Pulmonary artery endothelial cell (primary cell): ENCODE results near the gene TNK2. TPM values are rescaled to one million over a fixed set of nuclear protein-coding genes. Genes with fewer than 3 reads are reported as not detected.
"Not testable (repeated sequence)": the region's sequence is repeated elsewhere in the genome, so short reads cannot be mapped to it uniquely, and the experiment has no call there.

ENCODE experiments used
- DNase-seq: peaks from one replicate; pipeline ENCODE4 v3.0.0-alpha.2; 2011; ENCODE audit warnings: low read depth, low spot score
- total RNA-seq: library from RNA; depleted of rRNA; stranded (reverse); fragments of >200 nt; gene quantifications from 2 replicates; pipeline ENCODE4 v1.2.3, GENCODE V29; 2014

Gene TNK2
- total RNA-seq, 1 donor from 2014 or later, result 8.0 TPM

- DNase-seq, result no peak
Measured at GRCh38 chr3:195870442-195870841, 37.9 kb downstream of the TNK2 start.

GRCh38 chr3:195869413-195870001 lies 38.8 kb downstream of the TNK2 start:
- no peak for DNase-seq

- DNase-seq, result no peak
Measured at GRCh38 chr3:195868866-195869412, 39.4 kb downstream of the TNK2 start.

- DNase-seq, result no peak
Measured at GRCh38 chr3:195868336-195868865, 40.0 kb downstream of the TNK2 start.

GRCh38 chr3:195867631-195868335 lies 40.6 kb downstream of the TNK2 start:
- no peak for DNase-seq

- DNase-seq, result no peak
Measured at GRCh38 chr3:195866686-195867511, 41.5 kb downstream of the TNK2 start.

- DNase-seq, result no peak
Measured at GRCh38 chr3:195865752-195866151, 42.6 kb downstream of the TNK2 start.

GRCh38 chr3:195863121-195864061 lies 45.0 kb downstream of the TNK2 start:
- peak; percentile 74 for DNase-seq

- not testable (repeated sequence) for DNase-seq
Measured at GRCh38 chr3:195862318-195862717, 46.0 kb downstream of the TNK2 start.

GRCh38 chr3:195860456-195860855 lies 47.9 kb downstream of the TNK2 start:
- no peak for DNase-seq

- DNase-seq, result no peak
Measured at GRCh38 chr3:195859846-195860411, 48.4 kb downstream of the TNK2 start.

GRCh38 chr3:195859061-195859845 lies 49.1 kb downstream of the TNK2 start:
- DNase-seq, result no peak

GRCh38 chr3:195856410-195857084 lies 51.8 kb downstream of the TNK2 start:
- no peak for DNase-seq

GRCh38 chr3:195855471-195856409 lies 52.6 kb downstream of the TNK2 start:
- no peak for DNase-seq

GRCh38 chr3:195854628-195855294 lies 53.6 kb downstream of the TNK2 start:
- DNase-seq, result no peak

- no peak for DNase-seq
Measured at GRCh38 chr3:195853996-195854395, 54.4 kb downstream of the TNK2 start.

GRCh38 chr3:195853036-195853435 lies 55.3 kb downstream of the TNK2 start:
- no peak for DNase-seq
